Stimulated activated CD4-positive, alpha-beta T cell treated with anti-CD3 and anti-CD28 coated beads, Interleukin-2, amount 100 ng/mL, for 4 hours (primary cell): ENCODE results near the gene SKAP1.
"Not testable (repeated sequence)": the region's sequence is repeated elsewhere in the genome, so short reads cannot be mapped to it uniquely, and the experiment has no call there.

Experiments used
- DNase-seq: peaks from one replicate; pipeline ENCODE4 v3.0.0-alpha.2; 2020; ENCODE audit warnings: low read depth

The SKAP1 gene

GRCh38 chr17:48412841-48413240, 17.2 kb downstream of the SKAP1 start:
- no peak for DNase-seq

- not testable (repeated sequence) for DNase-seq
Measured at GRCh38 chr17:48410821-48411220, 19.2 kb downstream of the SKAP1 start.

- DNase-seq = no peak
Measured at GRCh38 chr17:48409607-48410006, 20.4 kb downstream of the SKAP1 start.

- DNase-seq = no peak
Measured at GRCh38 chr17:48406936-48407567, 23.0 kb downstream of the SKAP1 start.

- no peak for DNase-seq
Measured at GRCh38 chr17:48394821-48395220, 35.2 kb downstream of the SKAP1 start.

- DNase-seq = no peak
Measured at GRCh38 chr17:48393283-48393682, 36.7 kb downstream of the SKAP1 start.

- DNase-seq = no peak
Measured at GRCh38 chr17:48392857-48393256, 37.2 kb downstream of the SKAP1 start.

- no peak for DNase-seq
Measured at GRCh38 chr17:48391444-48391843, 38.6 kb downstream of the SKAP1 start.

GRCh38 chr17:48389903-48390302, 40.1 kb downstream of the SKAP1 start:
- no peak for DNase-seq

GRCh38 chr17:48388955-48389743, 40.9 kb downstream of the SKAP1 start:
- DNase-seq = no peak

GRCh38 chr17:48386826-48387225, 43.2 kb downstream of the SKAP1 start:
- DNase-seq = no peak

GRCh38 chr17:48385319-48385718, 44.7 kb downstream of the SKAP1 start:
- DNase-seq = no peak

- DNase-seq = no peak
Measured at GRCh38 chr17:48384164-48384563, 45.9 kb downstream of the SKAP1 start.

GRCh38 chr17:48382989-48383388, 47.0 kb downstream of the SKAP1 start:
- no peak for DNase-seq

- DNase-seq = no peak
Measured at GRCh38 chr17:48378708-48379392, 51.2 kb downstream of the SKAP1 start.

GRCh38 chr17:48378238-48378637, 51.8 kb downstream of the SKAP1 start:
- no peak for DNase-seq

- no peak for DNase-seq
Measured at GRCh38 chr17:48376682-48377325, 53.2 kb downstream of the SKAP1 start.

GRCh38 chr17:48375356-48375755, 54.7 kb downstream of the SKAP1 start:
- no peak for DNase-seq

GRCh38 chr17:48374650-48375230, 55.3 kb downstream of the SKAP1 start:
- peak; percentile 21 for DNase-seq

- DNase-seq = no peak
Measured at GRCh38 chr17:48373883-48374282, 56.1 kb downstream of the SKAP1 start.

- DNase-seq = no peak
Measured at GRCh38 chr17:48373130-48373830, 56.7 kb downstream of the SKAP1 start.

GRCh38 chr17:48368967-48369366, 61.0 kb downstream of the SKAP1 start:
- not testable (repeated sequence) for DNase-seq
